H1 (cell line): ENCODE measurements around the gene ART5. TPM values are rescaled to one million over a fixed set of nuclear protein-coding genes. Genes with fewer than 3 reads are reported as not detected.

Experiments
- CTCF ChIA-PET: fragments of 300-600 bp; sonication (Branson Sonifier 250); formaldehyde crosslinking; loops from one replicate; lab custom pipeline; 2021; ENCODE audit not compliant: partially characterized antibody; lab: Charles Lee
- POLR2A ChIA-PET: fragments of 300-600 bp; sonication (Branson Sonifier 250); formaldehyde crosslinking; loops from one replicate; lab custom pipeline; 2021; ENCODE audit warnings: inconsistent platforms; ENCODE audit not compliant: partially characterized antibody; lab: Charles Lee
- DNase-seq, 2 experiments: peaks; one replicate each; pipeline versions ENCODE4 v3.0.0 to v3.0.0-alpha.2; 2010 to 2022; ENCODE audit warnings: low spot score in 2 of 2, low read depth in 1 of 2, mixed read lengths in 1 of 2
- FAIRE-seq: peaks from 2 replicates; lab custom pipeline; 2011; peaks lifted over from hg19 to GRCh38; lab: Jason Lieb, UNC
- H2AFZ ChIP-seq: 2 replicates; pipeline ENCODE4 v1.8.1; 2012; ENCODE audit warnings: low read length, inconsistent platforms
- H2AK5ac ChIP-seq: 2 replicates; pipeline ENCODE4 v1.6.1; 2013; ENCODE audit warnings: low read depth, low read length
- H2BK120ac ChIP-seq: replicated peaks from 2 replicates; pipeline ENCODE3; 2013; ENCODE audit warnings: low read depth, low read length, inconsistent platforms
- H2BK12ac ChIP-seq: 2 replicates; pipeline ENCODE4 v1.6.1; 2013; ENCODE audit warnings: low read depth, low read length
- H2BK15ac ChIP-seq: 2 replicates; pipeline ENCODE4 v1.6.1; 2013; ENCODE audit warnings: low read length
- H2BK20ac ChIP-seq: 2 replicates; pipeline ENCODE4 v1.6.1; 2013; ENCODE audit warnings: low read length
- H2BK5ac ChIP-seq: 2 replicates; pipeline ENCODE4 v1.6.1; 2013; ENCODE audit warnings: low read depth, low read length
- H3K14ac ChIP-seq: 2 replicates; pipeline ENCODE4 v1.6.1; 2013; ENCODE audit warnings: inconsistent platforms; ENCODE audit not compliant: insufficient read length
- H3K18ac ChIP-seq: 2 replicates; pipeline ENCODE4 v1.6.1; 2013; ENCODE audit warnings: low read length; ENCODE audit errors: extremely low read depth
- H3K23ac ChIP-seq: 2 replicates; pipeline ENCODE4 v1.6.1; 2013; ENCODE audit warnings: inconsistent platforms; ENCODE audit not compliant: insufficient read length
- H3K23me2 ChIP-seq: 2 replicates; pipeline ENCODE4 v1.6.1; 2013; ENCODE audit warnings: low read depth, low read length
- H3K27ac ChIP-seq: 2 replicates; pipeline ENCODE4 v1.6.1; 2011; ENCODE audit warnings: low read depth, low read length, inconsistent platforms
- H3K27me3 ChIP-seq, 4 experiments: replicated peaks in 1 of 4; 1 replicate in 1 of 4; 2 replicates in 3 of 4; pipeline versions ENCODE4 v1.6.1 to v1.8.1; 2011 to 2013; ENCODE audit warnings: low read length in 3 of 4, mild to moderate bottlenecking in 3 of 4, inconsistent platforms in 2 of 4, mixed read lengths in 2 of 4, moderate library complexity in 1 of 4; ENCODE audit not compliant: control insufficient read depth in 3 of 4, insufficient read depth in 3 of 4; ENCODE audit errors: extremely low read depth in 1 of 4
- H3K36me3 ChIP-seq, 4 experiments: 2 replicates each; pipeline versions ENCODE4 v1.6.1 to v1.8.1; 2011 to 2013; ENCODE audit warnings: mild to moderate bottlenecking in 4 of 4, low read length in 3 of 4, moderate library complexity in 2 of 4, control low read depth in 1 of 4, inconsistent platforms in 1 of 4; ENCODE audit not compliant: insufficient read depth in 4 of 4, control insufficient read depth in 2 of 4
- H3K4ac ChIP-seq: replicated peaks from 2 replicates; pipeline ENCODE3; 2013; ENCODE audit warnings: low read length, low read depth, mixed read lengths, inconsistent platforms; ENCODE audit not compliant: insufficient read length
- H3K4me1 ChIP-seq, 4 experiments: replicated peaks in 1 of 4; 1 replicate in 1 of 4; 2 replicates in 3 of 4; pipeline versions ENCODE4 v1.6.1 to v1.8.1; 2011 to 2013; ENCODE audit warnings: low read length in 3 of 4, inconsistent platforms in 2 of 4, mixed read lengths in 1 of 4; ENCODE audit not compliant: insufficient read depth in 4 of 4, control insufficient read depth in 3 of 4
- H3K4me2 ChIP-seq, 2 experiments: 2 replicates each; pipeline versions ENCODE4 v1.6.1 to v1.8.1; 2011 to 2013; ENCODE audit warnings: low read depth in 2 of 2, low read length in 2 of 2, control low read depth in 1 of 2, inconsistent platforms in 1 of 2, mild to moderate bottlenecking in 1 of 2; ENCODE audit not compliant: insufficient read depth in 1 of 2
- H3K4me3 ChIP-seq, 4 experiments: fragments of 200-600, 300-600 bp in 1 of 4; sonication (generic), shearing (Covaris generic), sonication (Bioruptor Twin) in 1 of 4; 2 replicates each; pipeline versions ENCODE4 v1.5.1 to v1.8.1; 2011 to 2016; ENCODE audit warnings: low read length in 4 of 4, low read depth in 3 of 4, control low read depth in 2 of 4, inconsistent platforms in 2 of 4, mild to moderate bottlenecking in 2 of 4, mixed read lengths in 1 of 4, moderate library complexity in 1 of 4; ENCODE audit not compliant: insufficient read depth in 2 of 4; ENCODE audit errors: extremely low read depth in 1 of 4
- H3K56ac ChIP-seq: replicated peaks from 2 replicates; pipeline ENCODE3; 2013; ENCODE audit warnings: low read depth, mild to moderate bottlenecking, mixed read lengths, low read length, inconsistent platforms; ENCODE audit not compliant: insufficient read length
- H3K79me1 ChIP-seq: 2 replicates; pipeline ENCODE4 v1.6.1; 2013; ENCODE audit warnings: low read depth, low read length, control low read depth
- H3K79me2 ChIP-seq, 2 experiments: 2 replicates each; pipeline versions ENCODE4 v1.6.1 to v1.8.1; 2012 to 2013; ENCODE audit warnings: low read length in 2 of 2, mild to moderate bottlenecking in 2 of 2, inconsistent platforms in 1 of 2; ENCODE audit not compliant: insufficient read depth in 2 of 2, control insufficient read depth in 1 of 2
- H3K9ac ChIP-seq, 4 experiments: replicated peaks in 1 of 4; 1 replicate in 1 of 4; 2 replicates in 3 of 4; pipeline versions ENCODE4 v1.6.1 to v1.8.1; 2011 to 2013; ENCODE audit warnings: low read depth in 3 of 4, low read length in 3 of 4, control low read depth in 2 of 4, mild to moderate bottlenecking in 2 of 4, moderate library complexity in 2 of 4, inconsistent platforms in 1 of 4; ENCODE audit errors: extremely low read depth in 1 of 4
- H3K9me3 ChIP-seq, 2 experiments: 2 replicates each; pipeline versions ENCODE4 v1.6.1 to v1.8.1; 2012 to 2013; ENCODE audit warnings: mild to moderate bottlenecking in 2 of 2, moderate library complexity in 2 of 2, control low read depth in 1 of 2, inconsistent platforms in 1 of 2, low read depth in 1 of 2, low read length in 1 of 2, mixed read lengths in 1 of 2; ENCODE audit not compliant: insufficient read depth in 2 of 2
- H4K20me1 ChIP-seq, 2 experiments: replicated peaks in 1 of 2; 2 replicates each; pipeline versions ENCODE3 to v1.8.1; 2011 to 2013; ENCODE audit warnings: inconsistent platforms in 2 of 2, low read length in 2 of 2, mild to moderate bottlenecking in 1 of 2; ENCODE audit not compliant: insufficient read depth in 2 of 2, control insufficient read depth in 1 of 2
- H4K5ac ChIP-seq: 2 replicates; pipeline ENCODE4 v1.6.1; 2013; ENCODE audit warnings: low read length, low read depth, mixed read lengths, inconsistent platforms; ENCODE audit not compliant: insufficient read length
- H4K8ac ChIP-seq: 2 replicates; pipeline ENCODE4 v1.8.0; 2013; ENCODE audit warnings: mild to moderate bottlenecking, moderate library complexity, low read length, inconsistent platforms; ENCODE audit not compliant: insufficient read depth; ENCODE audit errors: extremely low read depth
- H4K91ac ChIP-seq: replicated peaks from 2 replicates; pipeline ENCODE3; 2013; ENCODE audit warnings: low read length, mixed read lengths, inconsistent platforms; ENCODE audit not compliant: insufficient read length
- CHD2 ChIP-seq: IDR thresholded peaks from 2 replicates; pipeline ENCODE4 v1.6.1; 2012; ENCODE audit warnings: low read length, improper control_type of control experiment
- CTCF ChIP-seq, 3 experiments: IDR thresholded peaks; 1 replicate in 2 of 3; 2 replicates in 1 of 3; pipeline versions ENCODE4 v1.5.1 to v1.6.1; 2011; ENCODE audit warnings: low read length in 3 of 3, mild to moderate bottlenecking in 3 of 3, inconsistent platforms in 2 of 3, low read depth in 1 of 3, moderate library complexity in 1 of 3; ENCODE audit not compliant: insufficient read depth in 1 of 3; ENCODE audit errors: control extremely low read depth in 1 of 3
- EP300 ChIP-seq, 2 experiments: IDR thresholded peaks; 1 replicate in 1 of 2; 2 replicates in 1 of 2; pipeline ENCODE4 v1.6.1; 2011 to 2012; ENCODE audit warnings: low read depth in 2 of 2, low read length in 2 of 2, mild to moderate bottlenecking in 2 of 2, borderline replicate concordance in 1 of 2, inconsistent platforms in 1 of 2, moderate library complexity in 1 of 2
- EZH2 ChIP-seq: fragments of 200-600 bp; sonication (generic); IDR thresholded peaks from 2 replicates; pipeline ENCODE4 v1.7.1; 2012; ENCODE audit warnings: low read depth, mild to moderate bottlenecking, moderate library complexity, low read length, inconsistent platforms; ENCODE audit not compliant: severe bottlenecking
- NRF1 ChIP-seq: IDR thresholded peaks from 2 replicates; pipeline ENCODE4 v1.6.1; 2011; ENCODE audit warnings: mild to moderate bottlenecking, low read depth, low read length, improper control_type of control experiment
- RAD21 ChIP-seq, 2 experiments: IDR thresholded peaks in 1 of 2; conservative IDR thresholded peaks in 1 of 2; 2 replicates each; pipeline ENCODE4 v1.6.1; 2011; ENCODE audit warnings: low read depth in 2 of 2, low read length in 2 of 2, improper control_type of control experiment in 1 of 2, inconsistent platforms in 1 of 2, mild to moderate bottlenecking in 1 of 2, moderate library complexity in 1 of 2
- RNF2 ChIP-seq: fragments of 200-900, 300-1000 bp; sonication (generic); IDR thresholded peaks from 2 replicates; pipeline ENCODE4 v1.7.1; 2016; ENCODE audit warnings: borderline replicate concordance, low read depth, mild to moderate bottlenecking, antibody characterized with exemption, low read length; ENCODE audit not compliant: poor library complexity, severe bottlenecking; ENCODE audit errors: missing control alignments
- SIX5 ChIP-seq: IDR thresholded peaks from 2 replicates; pipeline ENCODE4 v1.6.1; 2011; ENCODE audit warnings: mild to moderate bottlenecking, low read depth, low read length
- SP2 ChIP-seq: IDR thresholded peaks from 2 replicates; pipeline ENCODE4 v1.6.1; 2012; ENCODE audit warnings: mild to moderate bottlenecking, low read length, inconsistent platforms
- SP4 ChIP-seq: IDR thresholded peaks from 2 replicates; pipeline ENCODE4 v1.6.1; 2012; ENCODE audit warnings: low read length, inconsistent platforms
- TBP ChIP-seq: IDR thresholded peaks from 2 replicates; pipeline ENCODE4 v1.6.1; 2011; ENCODE audit warnings: low read depth, low read length, improper control_type of control experiment
- WGBS, 2 experiments: shearing (Covaris generic) in 1 of 2; methylation state at CpG; one replicate each; pipeline versions ENCODE4 v1.1.6 to v1.1.7; 2013 to 2015; ENCODE audit warnings: low lambda C conversion rate in 2 of 2, mixed read lengths in 2 of 2, inconsistent platforms in 1 of 2, low coverage in 1 of 2, missing lambda C conversion rate in 1 of 2; ENCODE audit not compliant: insufficient replicate concordance in 2 of 2, insufficient coverage in 1 of 2, insufficient read length in 1 of 2; ENCODE audit errors: extremely low coverage in 1 of 2, missing lambda C conversion rate in 1 of 2; 5-methylcytosine and 5-hydroxymethylcytosine counted together
- polyA plus RNA-seq, 7 experiments: library from polyadenylated mRNA; depleted of rRNA in 3 of 7; stranded (reverse) in 5 of 7; unstranded in 2 of 7; fragments of >200 nt in 5 of 7; fragments of 200-250 nt in 2 of 7; gene quantifications; 1 replicate in 5 of 7; 2 replicates in 1 of 7; 4 replicates in 1 of 7; pipeline versions ENCODE4 v1.2.1 to v1.2.3, GENCODE V29; 2011 to 2013; ENCODE audit warnings: missing spikeins in 2 of 7, mixed read lengths in 2 of 7
- total RNA-seq: library from RNA; stranded (reverse); fragmentation: NEBNext Ultra II Directional; extraction: Animal tissue kit (Norgen Biotek cat#: 25700); gene quantifications from 2 replicates; pipeline ENCODE4 v1.2.1, GENCODE V29; 2021

Gene ART5
- total and polyA plus RNA-seq, 2 of the 8 experiments (the other 6 are each of a cell fraction or from before 2014, with no cell fraction given) = 6.0 to 7.5 TPM

GRCh38 chr11:3686751-3687150, 45.0 kb upstream of the ART5 start:
- no peak overlapping the region for H3K14ac ChIP-seq
- no peak overlapping the region for H2BK120ac ChIP-seq
- H2AFZ ChIP-seq = no peak overlapping the region
- no peak overlapping the region for H2BK20ac ChIP-seq
- H3K36me3 ChIP-seq = peaks cover 31 to 84% (median 57%) of the 10 kb centered on the region in 4 experiments
- no peak overlapping the region for H4K91ac ChIP-seq
- H3K4me2 ChIP-seq = no peak overlapping the region
- no peak overlapping the region for H2AK5ac ChIP-seq
- no peaks in the 10 kb centered on the region for H3K79me2 ChIP-seq
- no peak overlapping the region for H2BK5ac ChIP-seq
- no peak overlapping the region for H3K4ac ChIP-seq
- H3K27me3 ChIP-seq = no peaks in the 10 kb centered on the region
- no peak overlapping the region for H3K4me3 ChIP-seq
- H2BK15ac ChIP-seq = no peak overlapping the region
- H3K9me3 ChIP-seq = no peaks in the 10 kb centered on the region
- H3K18ac ChIP-seq = no peak overlapping the region
- 90% methylated on average over 3 of the region's 4 CpGs; no CpG with 5 or more reads in 1 of the 2 experiments for WGBS, 2 experiments
- CTCF ChIA-PET = no interaction called here
- H3K56ac ChIP-seq = no peak overlapping the region
- no peak overlapping the region for H2BK12ac ChIP-seq
- no peak for FAIRE-seq
- H3K4me1 ChIP-seq = no peaks in the 10 kb centered on the region
- no peak overlapping the region for H3K9ac ChIP-seq
- POLR2A ChIA-PET = no interaction called here
- no peaks in the 10 kb centered on the region for H3K79me1 ChIP-seq
- no peak for DNase-seq
- no peak overlapping the region for H4K8ac ChIP-seq
- H4K5ac ChIP-seq = no peak overlapping the region
- H3K27ac ChIP-seq = no peak overlapping the region
- no peaks in the 10 kb centered on the region for H3K23me2 ChIP-seq
- peaks cover 0 to 2% of the 10 kb centered on the region in 2 experiments for H4K20me1 ChIP-seq
- H3K23ac ChIP-seq = no peak overlapping the region
- TF ChIP-seq RAD21 (IDR thresholded peaks at IDR 0.05 in 1 of 2, conservative IDR thresholded peaks at IDR 0.05 in 1 of 2; ENCODE audit: low read depth in 2 of 2, low read length in 2 of 2) (no peak), RNF2 (no peak), CTCF (IDR thresholded peaks at IDR 0.05; ENCODE audit: control extremely low read depth in 1 of 3, insufficient read depth in 1 of 3, low read depth in 1 of 3, low read length in 3 of 3) (no peak), SP2 (no peak), SIX5 (no peak), TBP (no peak), EP300 (IDR thresholded peaks at IDR 0.05; ENCODE audit: borderline replicate concordance in 1 of 2, low read depth in 2 of 2, low read length in 2 of 2) (no peak), EZH2 (no peak), NRF1 (no peak), CHD2 (no peak), SP4 (no peak)
